Measurements from ENCODE around the gene CCDC107.

Gene CCDC107

DNA sequence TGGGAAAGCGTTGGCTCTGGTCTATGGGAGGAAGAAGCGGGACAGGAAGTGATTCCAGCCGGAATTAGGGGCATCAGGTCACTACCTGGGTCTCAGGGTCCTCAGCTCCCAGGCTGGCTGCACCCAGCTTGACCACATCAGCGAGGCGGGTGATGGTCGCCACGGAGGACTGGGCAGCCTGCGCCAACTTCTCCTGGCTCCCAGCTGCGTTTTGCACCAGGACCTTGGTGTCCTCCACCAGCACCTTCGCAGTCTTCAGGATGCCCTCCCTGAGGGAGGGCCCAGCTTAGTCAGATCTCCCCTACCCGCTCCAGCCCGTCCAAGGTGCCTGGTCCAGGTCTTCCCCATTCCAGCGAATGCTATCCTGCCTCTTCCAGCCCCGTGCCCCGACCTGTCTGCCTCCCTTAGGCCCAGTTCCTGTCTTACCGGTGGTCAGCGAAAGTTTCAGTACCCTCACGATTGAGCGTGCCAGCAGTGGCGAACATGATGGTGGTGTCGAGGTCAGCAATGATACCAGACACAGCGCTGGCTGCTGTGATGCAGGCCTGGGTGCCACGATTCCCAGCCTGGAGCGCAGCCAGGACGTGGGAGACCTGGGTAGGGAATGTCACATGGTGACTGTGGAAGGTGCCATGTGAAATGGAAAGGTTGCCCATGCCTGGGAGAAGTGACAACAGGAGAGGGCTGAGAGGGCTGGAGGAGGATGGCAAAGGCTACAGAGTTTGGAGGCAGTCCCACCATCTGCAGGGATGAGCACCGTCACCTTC, 46.0 kb downstream of the CCDC107 start:
- CTCF ChIA-PET = interaction anchor here (1.1 kb wide), 1 partner anchor 9 kb away, joined by 5 read pairs; no protein-coding TSS in a partner anchor
- no peak for DNase-seq (ENCODE audit: extremely low spot score)
- POLR2A ChIA-PET = no interaction called here
- TF ChIP-seq ELF4 (IDR thresholded peaks at IDR 0.05) = no peak
- no peak for TF ChIP-seq ARNT (IDR thresholded peaks at IDR 0.05)
- TF ChIP-seq FOXA1 (IDR thresholded peaks at IDR 0.05) = no peak
- TF ChIP-seq ZNF384 (IDR thresholded peaks at IDR 0.05) = no peak

DNA sequence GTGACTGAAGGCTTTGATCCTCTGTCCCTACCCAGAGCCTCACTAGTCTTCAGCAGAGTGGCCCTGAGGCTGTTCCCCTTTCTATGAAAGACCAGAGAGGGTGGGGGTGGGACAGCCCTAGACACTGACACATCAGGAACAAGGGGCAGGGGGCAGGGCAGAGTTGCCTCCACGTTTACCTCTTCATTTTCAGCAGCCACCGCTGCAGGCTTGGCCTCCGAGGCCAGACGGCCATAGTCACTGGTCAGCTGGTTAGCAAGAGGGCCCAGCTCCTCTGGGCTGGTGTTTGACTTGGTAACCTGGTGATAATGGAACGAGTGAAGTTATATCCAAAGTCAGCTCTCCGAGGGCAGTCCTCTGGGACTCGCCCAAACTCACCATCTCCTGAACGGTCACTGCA, 47.3 kb downstream of the CCDC107 start:
- POLR2A ChIA-PET = no interaction called here
- TF ChIP-seq L3MBTL2 (conservative IDR thresholded peaks at IDR 0.05) = no peak
- TF ChIP-seq FOXM1 (IDR thresholded peaks at IDR 0.05; ENCODE audit: borderline replicate concordance) = no peak
- TF ChIP-seq TARDBP (IDR thresholded peaks at IDR 0.05) = no peak
- no peak for TF ChIP-seq LEF1 (IDR thresholded peaks at IDR 0.05; ENCODE audit: borderline replicate concordance)
- no peak for TF ChIP-seq ZNF384 (IDR thresholded peaks at IDR 0.05)
- no peak for TF ChIP-seq BHLHE40 (IDR thresholded peaks at IDR 0.05; ENCODE audit: borderline replicate concordance)
- no peak for TF ChIP-seq SP1 (IDR thresholded peaks at IDR 0.05)
- no peak for TF ChIP-seq FOXA1 (IDR thresholded peaks at IDR 0.05)
- no peak for TF ChIP-seq NFRKB (IDR thresholded peaks at IDR 0.05)
- no peak for TF ChIP-seq HDGF (IDR thresholded peaks at IDR 0.05; ENCODE audit: borderline replicate concordance)
- no peak for TF ChIP-seq ELF4 (IDR thresholded peaks at IDR 0.05)
- TF ChIP-seq FOXK2 (IDR thresholded peaks at IDR 0.05) = no peak
- TF ChIP-seq, protein P1, sequence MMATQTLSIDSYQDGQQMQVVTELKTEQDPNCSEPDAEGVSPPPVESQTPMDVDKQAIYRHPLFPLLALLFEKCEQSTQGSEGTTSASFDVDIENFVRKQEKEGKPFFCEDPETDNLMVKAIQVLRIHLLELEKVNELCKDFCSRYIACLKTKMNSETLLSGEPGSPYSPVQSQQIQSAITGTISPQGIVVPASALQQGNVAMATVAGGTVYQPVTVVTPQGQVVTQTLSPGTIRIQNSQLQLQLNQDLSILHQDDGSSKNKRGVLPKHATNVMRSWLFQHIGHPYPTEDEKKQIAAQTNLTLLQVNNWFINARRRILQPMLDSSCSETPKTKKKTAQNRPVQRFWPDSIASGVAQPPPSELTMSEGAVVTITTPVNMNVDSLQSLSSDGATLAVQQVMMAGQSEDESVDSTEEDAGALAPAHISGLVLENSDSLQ (IDR thresholded peaks at IDR 0.05) = no peak
- TF ChIP-seq ARNT (IDR thresholded peaks at IDR 0.05) = no peak
- TF ChIP-seq SUZ12 (IDR thresholded peaks at IDR 0.05) = no peak
- no peak for TF ChIP-seq CTBP1 (IDR thresholded peaks at IDR 0.05; ENCODE audit: borderline replicate concordance)
- DNase-seq (ENCODE audit: extremely low spot score) = no peak
- CTCF ChIA-PET = interaction anchor here (1.0 kb wide), 1 partner anchor 9 kb away, joined by 11 read pairs; no protein-coding TSS in a partner anchor

DNA sequence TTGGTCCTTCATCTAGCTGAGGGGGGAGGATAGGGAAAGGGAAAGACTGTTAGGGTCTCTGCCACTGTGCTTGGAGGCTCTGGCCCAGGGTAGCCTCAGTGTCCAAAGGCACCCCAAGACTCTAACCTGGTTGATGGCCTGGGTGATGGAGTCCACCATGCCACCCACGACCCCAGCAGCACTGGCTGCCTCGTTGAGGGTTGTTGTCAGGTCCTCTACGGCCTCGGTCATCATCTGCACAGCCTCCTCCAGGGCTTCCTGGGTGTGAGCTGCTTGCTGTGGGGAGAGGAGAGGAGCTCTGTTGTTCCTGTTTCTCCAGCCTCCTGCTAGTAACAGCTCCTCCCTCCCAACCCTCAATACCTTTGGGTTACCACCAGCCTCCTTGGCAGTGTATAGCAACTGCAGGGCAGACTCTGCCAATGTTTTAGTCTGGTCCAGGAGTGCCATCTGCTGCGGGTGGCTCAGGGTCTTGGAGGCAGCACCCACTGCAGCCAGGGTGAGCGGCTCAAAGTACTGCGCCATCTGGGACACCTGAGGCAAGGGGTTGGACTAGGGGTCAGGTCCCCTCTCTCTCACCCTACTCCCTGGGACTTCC, 47.8 kb downstream of the CCDC107 start:
- TF ChIP-seq TARDBP (IDR thresholded peaks at IDR 0.05) (no peak), SP1 (IDR thresholded peaks at IDR 0.05) (no peak), SUZ12 (IDR thresholded peaks at IDR 0.05) (no peak), ZNF384 (IDR thresholded peaks at IDR 0.05) (no peak), L3MBTL2 (conservative IDR thresholded peaks at IDR 0.05) (no peak), NFRKB (IDR thresholded peaks at IDR 0.05) (no peak), HDGF (IDR thresholded peaks at IDR 0.05; ENCODE audit: borderline replicate concordance) (no peak), LEF1 (IDR thresholded peaks at IDR 0.05; ENCODE audit: borderline replicate concordance) (no peak), FOXA1 (IDR thresholded peaks at IDR 0.05) (no peak), ELF4 (IDR thresholded peaks at IDR 0.05) (no peak), BHLHE40 (IDR thresholded peaks at IDR 0.05; ENCODE audit: borderline replicate concordance) (no peak)
- TF ChIP-seq, protein P1 (IDR thresholded peaks at IDR 0.05) = no peak
- no peak for DNase-seq (ENCODE audit: extremely low spot score)
- CTCF ChIA-PET = no interaction called here
- POLR2A ChIA-PET = no interaction called here

DNA sequence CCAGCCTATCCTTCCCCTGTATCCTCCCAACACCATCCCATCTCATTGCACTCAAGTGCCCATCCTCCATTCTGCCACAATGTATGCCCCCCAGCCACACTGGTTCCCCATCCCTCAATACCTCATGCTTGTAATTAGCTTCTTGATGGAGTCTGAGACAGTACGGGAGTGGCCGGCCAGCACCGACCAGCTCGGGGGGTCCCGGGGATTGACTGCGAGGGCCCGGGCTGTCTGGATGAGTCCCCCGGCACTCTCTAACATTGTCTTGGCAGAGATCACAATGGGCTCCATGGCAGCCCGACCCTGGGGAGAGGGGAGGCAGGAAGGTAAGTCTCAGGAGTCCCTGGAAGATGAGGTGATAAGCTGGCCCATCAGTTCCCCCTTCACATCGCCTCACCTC, 48.9 kb downstream of the CCDC107 start:
- POLR2A ChIA-PET = no interaction called here
- CTCF ChIA-PET = no interaction called here
- no peak for TF ChIP-seq ZNF384 (IDR thresholded peaks at IDR 0.05)
- TF ChIP-seq, protein P1 (IDR thresholded peaks at IDR 0.05) = no peak
- TF ChIP-seq HDGF (IDR thresholded peaks at IDR 0.05; ENCODE audit: borderline replicate concordance) = no peak
- no peak for TF ChIP-seq ARNT (IDR thresholded peaks at IDR 0.05)
- no peak for TF ChIP-seq CTBP1 (IDR thresholded peaks at IDR 0.05; ENCODE audit: borderline replicate concordance)
- TF ChIP-seq FOXA1 (IDR thresholded peaks at IDR 0.05) = no peak
- no peak for TF ChIP-seq SP1 (IDR thresholded peaks at IDR 0.05)
- no peak for TF ChIP-seq L3MBTL2 (conservative IDR thresholded peaks at IDR 0.05)
- no peak for TF ChIP-seq FOXK2 (IDR thresholded peaks at IDR 0.05)
- DNase-seq (ENCODE audit: extremely low spot score) = no peak

DNA sequence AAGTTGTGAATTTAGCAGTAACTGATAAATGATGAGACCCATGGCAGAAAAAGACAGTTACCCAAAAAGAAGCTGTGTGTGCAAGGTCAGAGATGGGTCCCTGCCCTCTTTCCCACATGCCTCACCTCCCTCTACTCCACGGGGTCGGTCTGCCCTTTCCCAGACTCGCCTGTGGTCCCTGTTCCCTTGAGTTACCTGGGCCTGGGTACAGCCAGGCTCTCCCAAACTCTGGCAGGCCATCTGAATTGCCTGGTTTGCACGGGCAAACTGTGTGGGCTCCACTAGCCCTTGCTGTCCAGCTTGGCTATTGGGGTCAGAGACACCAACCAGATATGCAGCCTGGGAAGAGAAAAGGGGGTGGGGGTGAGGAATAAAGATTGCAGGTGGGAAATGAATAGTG, 50.1 kb downstream of the CCDC107 start:
- TF ChIP-seq CTBP1 (IDR thresholded peaks at IDR 0.05; ENCODE audit: borderline replicate concordance) (no peak), ARNT (IDR thresholded peaks at IDR 0.05) (no peak), HDGF (IDR thresholded peaks at IDR 0.05; ENCODE audit: borderline replicate concordance) (no peak), SP1 (IDR thresholded peaks at IDR 0.05) (no peak), FOXM1 (IDR thresholded peaks at IDR 0.05; ENCODE audit: borderline replicate concordance) (no peak)
- CTCF ChIA-PET = no interaction called here
- no peak for DNase-seq (ENCODE audit: extremely low spot score)
- POLR2A ChIA-PET = no interaction called here

DNA sequence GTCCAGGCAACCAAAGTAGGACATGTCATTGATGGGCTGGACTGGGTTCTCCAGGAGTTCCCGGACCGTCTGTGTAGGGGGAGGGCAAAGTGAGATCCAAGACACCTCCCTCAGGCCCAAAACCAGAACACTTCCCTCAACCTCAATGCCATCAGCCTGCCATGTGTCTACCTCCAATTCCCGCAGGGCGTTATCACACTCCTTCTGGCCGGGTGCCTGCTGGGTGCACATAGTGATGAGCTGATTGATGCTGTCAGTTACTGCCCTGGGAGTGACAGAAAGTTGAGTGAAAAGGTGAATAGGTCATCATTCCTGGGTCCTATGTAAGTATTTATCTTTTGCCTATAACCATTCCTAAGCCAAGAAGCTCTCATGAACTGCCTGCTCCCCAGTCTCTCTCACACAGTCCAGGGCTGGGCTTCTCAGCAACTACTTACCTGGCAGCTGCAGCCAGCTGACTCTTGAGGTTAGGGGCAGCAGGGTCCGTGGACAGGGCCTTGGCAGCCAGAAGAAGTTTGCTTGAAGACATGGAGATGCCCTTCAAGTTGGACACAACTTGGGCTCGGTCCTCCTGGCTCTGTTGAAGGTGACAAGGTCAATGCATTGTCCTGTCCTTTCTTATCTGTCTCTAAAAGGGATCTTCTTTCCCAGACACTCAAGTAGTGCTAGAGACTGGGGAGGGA, 52.9 kb downstream of the CCDC107 start:
- POLR2A ChIA-PET = no interaction called here

More for the DNA sequence above, 52.9 kb downstream of the CCDC107 start:
- no peak for DNase-seq (ENCODE audit: extremely low spot score)
- TF ChIP-seq SP1 (IDR thresholded peaks at IDR 0.05) (no peak), L3MBTL2 (conservative IDR thresholded peaks at IDR 0.05) (no peak), ELF4 (IDR thresholded peaks at IDR 0.05) (no peak), SUZ12 (IDR thresholded peaks at IDR 0.05) (no peak), HDGF (IDR thresholded peaks at IDR 0.05; ENCODE audit: borderline replicate concordance) (no peak), FOXM1 (IDR thresholded peaks at IDR 0.05; ENCODE audit: borderline replicate concordance) (no peak), ARNT (IDR thresholded peaks at IDR 0.05) (no peak), FOXK2 (IDR thresholded peaks at IDR 0.05) (no peak), CTBP1 (IDR thresholded peaks at IDR 0.05; ENCODE audit: borderline replicate concordance) (no peak), FOXA1 (IDR thresholded peaks at IDR 0.05) (no peak), NFRKB (IDR thresholded peaks at IDR 0.05) (no peak), ZNF384 (IDR thresholded peaks at IDR 0.05) (no peak), LEF1 (IDR thresholded peaks at IDR 0.05; ENCODE audit: borderline replicate concordance) (no peak)
- TF ChIP-seq, protein P1 (IDR thresholded peaks at IDR 0.05) = no peak
- CTCF ChIA-PET = interaction anchor here (1.0 kb wide), 1 partner anchor 22 kb away, joined by 3 read pairs; no protein-coding TSS in a partner anchor

All from HEK293T (cell line).